ENCODE measurements around the gene CCDC74A. TPM values are rescaled to one million over a fixed set of nuclear protein-coding genes. Genes with fewer than 3 reads are reported as not detected.
"Not testable (repeated sequence)": the region's sequence is repeated elsewhere in the genome, so short reads cannot be mapped to it uniquely, and the experiment has no call there.

Gene CCDC74A
- total RNA-seq, 1 donor from 2014 or later = 1.5 TPM

DNA sequence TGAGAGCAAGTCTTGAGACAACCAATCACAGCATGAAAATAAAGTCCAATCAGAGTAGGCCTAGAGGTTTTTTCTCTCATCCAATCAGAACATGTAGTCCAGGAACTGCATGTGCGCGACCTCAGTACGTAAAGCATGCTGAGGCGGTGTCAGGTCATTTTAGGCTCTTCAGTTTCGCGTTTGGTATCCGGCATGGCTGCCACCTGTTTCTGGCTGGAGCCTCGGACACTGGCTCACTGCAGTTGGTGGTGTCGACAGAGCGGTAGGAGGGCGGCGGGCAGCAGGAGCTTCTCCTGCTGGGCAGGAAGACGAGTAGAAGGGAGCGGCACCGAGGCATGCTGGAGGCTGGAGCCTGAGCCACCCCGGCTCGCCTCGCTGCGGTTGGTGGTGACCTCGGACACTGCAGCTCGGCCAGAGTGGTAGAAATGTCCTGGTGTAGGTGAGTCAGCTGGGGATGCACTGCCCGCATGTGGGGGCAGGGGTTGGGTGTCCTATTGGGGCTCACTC, 15.8 kb downstream of the CCDC74A start:
- no peaks in the 10 kb centered on the region for H3K36me3 Mint-ChIP-seq (ENCODE audit: low read depth)
- no peaks in the 10 kb centered on the region for H3K9me3 Mint-ChIP-seq
- intact Hi-C loops (cut with micrococcal nuclease) = no loop called here
- peaks cover 13% of the 10 kb centered on the region for H3K27me3 Mint-ChIP-seq
- peak; percentile 41 for DNase-seq
- no peak overlapping the region for H3K4me3 Mint-ChIP-seq
- no peaks in the 10 kb centered on the region for H3K4me1 Mint-ChIP-seq
- no peak overlapping the region for H3K27ac Mint-ChIP-seq

DNA sequence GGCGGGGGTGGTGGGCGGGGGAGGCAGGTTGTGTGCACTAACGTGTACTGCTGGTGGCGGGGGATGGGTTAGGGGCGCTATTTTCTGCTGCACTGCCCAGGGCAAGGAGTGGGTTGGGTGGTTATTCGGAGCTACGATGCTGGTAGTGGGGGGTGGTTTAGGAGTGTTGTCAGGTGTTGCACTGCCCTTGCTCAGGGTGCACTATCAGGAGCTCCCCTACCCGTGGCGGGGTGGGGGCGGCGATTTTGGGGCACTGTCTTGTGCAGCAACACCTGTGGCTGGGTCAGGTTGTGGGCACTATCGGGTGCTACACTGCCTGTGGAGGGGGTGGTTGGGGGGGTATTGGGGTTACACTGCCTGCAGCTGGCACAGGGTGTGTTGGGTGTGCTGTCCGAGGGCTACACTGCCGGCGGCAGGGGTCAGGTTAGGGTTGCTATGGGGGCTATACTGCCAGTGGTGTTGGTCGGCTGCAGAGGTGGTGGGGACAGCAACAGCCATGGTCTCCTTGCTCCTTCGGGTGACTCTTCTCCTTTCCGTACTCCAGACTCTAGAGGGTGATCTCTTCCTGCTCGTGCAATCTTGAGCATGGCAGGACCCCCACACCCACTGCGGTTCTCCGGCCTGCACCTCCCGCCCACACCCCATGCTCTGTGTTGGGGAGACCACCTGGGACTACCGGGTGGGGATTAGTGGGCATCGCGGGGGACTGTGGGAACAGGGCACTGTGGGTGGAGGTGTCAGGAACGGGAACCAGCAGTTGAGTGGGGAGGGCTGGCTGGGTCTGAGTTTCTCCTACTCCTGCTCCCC, 16.5 kb downstream of the CCDC74A start:
- DNase-seq = peak; percentile 33
- intact Hi-C loops (cut with micrococcal nuclease); H3K9me3 Mint-ChIP-seq; H3K36me3 Mint-ChIP-seq (ENCODE audit: low read depth); H3K4me1 Mint-ChIP-seq; H3K4me3 Mint-ChIP-seq; H3K27ac Mint-ChIP-seq: not testable (repeated sequence)
- peaks cover 13% of the 10 kb centered on the region for H3K27me3 Mint-ChIP-seq

DNA sequence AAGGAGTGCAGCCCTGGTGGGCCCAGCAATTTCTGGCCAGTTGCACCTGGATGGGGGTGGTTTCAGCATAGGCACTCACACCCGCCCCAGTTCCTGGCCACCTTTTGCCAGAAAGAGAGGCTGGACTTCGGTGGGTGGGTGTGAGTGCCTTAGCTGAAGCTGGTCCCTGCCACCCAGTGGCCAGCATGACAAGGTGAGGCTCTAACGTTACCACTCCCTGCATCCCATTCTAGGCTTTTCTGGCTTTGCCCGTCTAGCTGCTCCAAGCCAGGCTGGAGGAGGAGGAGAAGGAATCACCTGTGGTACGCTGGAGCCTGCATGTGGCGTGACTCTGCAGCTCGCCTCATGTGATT, 17.1 kb downstream of the CCDC74A start:
- DNase-seq; H3K4me1 Mint-ChIP-seq; intact Hi-C loops (cut with micrococcal nuclease); H3K36me3 Mint-ChIP-seq (ENCODE audit: low read depth); H3K9me3 Mint-ChIP-seq; H3K27ac Mint-ChIP-seq; H3K4me3 Mint-ChIP-seq: not testable (repeated sequence)
- peaks cover 16% of the 10 kb centered on the region for H3K27me3 Mint-ChIP-seq

DNA sequence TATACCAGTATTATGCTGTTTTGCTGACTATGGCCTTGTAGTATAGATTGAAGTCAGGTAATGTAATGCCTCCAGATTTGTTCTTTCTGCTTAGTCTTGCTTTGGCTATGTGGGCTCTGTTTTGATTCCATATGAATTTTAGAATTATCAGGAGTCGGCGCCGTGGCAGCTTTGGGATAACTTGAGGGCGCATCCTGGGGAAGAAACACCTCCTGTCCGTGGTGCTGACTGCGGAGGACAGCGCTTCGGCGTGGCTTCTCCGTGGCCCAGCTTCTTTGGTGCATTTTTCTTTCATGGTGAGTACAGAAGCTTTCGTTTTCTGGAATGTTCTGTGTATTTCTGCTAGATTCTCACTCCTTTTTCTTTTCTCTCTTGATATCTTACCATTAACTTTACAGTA, 25.2 kb downstream of the CCDC74A start:
- H3K4me3 Mint-ChIP-seq = no peak overlapping the region
- peaks cover 33% of the 10 kb centered on the region for H3K27me3 Mint-ChIP-seq
- no peaks in the 10 kb centered on the region for H3K36me3 Mint-ChIP-seq (ENCODE audit: low read depth)
- H3K27ac Mint-ChIP-seq = no peak overlapping the region
- DNase-seq = no peak
- H3K4me1 Mint-ChIP-seq = no peaks in the 10 kb centered on the region
- no peaks in the 10 kb centered on the region for H3K9me3 Mint-ChIP-seq
- intact Hi-C loops (cut with micrococcal nuclease) = no loop called here

DNA sequence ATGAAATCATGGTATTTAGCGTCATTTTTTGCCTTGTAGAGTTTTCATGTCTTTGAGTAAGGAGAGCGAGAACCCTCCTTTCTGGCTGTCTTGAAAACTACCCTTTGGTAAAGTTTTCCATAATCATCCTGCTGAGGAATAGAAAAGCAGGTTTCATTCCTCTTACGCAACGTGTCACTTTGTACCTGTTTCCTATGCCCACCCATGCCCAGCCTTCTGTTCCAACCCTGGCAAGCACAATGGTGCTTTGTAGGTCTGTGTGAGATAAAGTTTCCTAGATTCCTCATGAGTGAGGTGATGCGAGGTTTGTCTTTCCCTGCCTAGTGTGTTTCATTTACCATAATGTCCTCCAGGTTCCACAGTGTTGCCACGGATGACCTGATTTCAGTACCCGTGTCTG, 29.3 kb downstream of the CCDC74A start:
- H3K9me3 Mint-ChIP-seq = no peaks in the 10 kb centered on the region
- H3K4me1 Mint-ChIP-seq = no peaks in the 10 kb centered on the region
- intact Hi-C loops (cut with micrococcal nuclease) = no loop called here
- peaks cover 41% of the 10 kb centered on the region for H3K27me3 Mint-ChIP-seq
- no peak overlapping the region for H3K4me3 Mint-ChIP-seq
- no peaks in the 10 kb centered on the region for H3K36me3 Mint-ChIP-seq (ENCODE audit: low read depth)
- DNase-seq = peak; percentile 24
- no peak overlapping the region for H3K27ac Mint-ChIP-seq

DNA sequence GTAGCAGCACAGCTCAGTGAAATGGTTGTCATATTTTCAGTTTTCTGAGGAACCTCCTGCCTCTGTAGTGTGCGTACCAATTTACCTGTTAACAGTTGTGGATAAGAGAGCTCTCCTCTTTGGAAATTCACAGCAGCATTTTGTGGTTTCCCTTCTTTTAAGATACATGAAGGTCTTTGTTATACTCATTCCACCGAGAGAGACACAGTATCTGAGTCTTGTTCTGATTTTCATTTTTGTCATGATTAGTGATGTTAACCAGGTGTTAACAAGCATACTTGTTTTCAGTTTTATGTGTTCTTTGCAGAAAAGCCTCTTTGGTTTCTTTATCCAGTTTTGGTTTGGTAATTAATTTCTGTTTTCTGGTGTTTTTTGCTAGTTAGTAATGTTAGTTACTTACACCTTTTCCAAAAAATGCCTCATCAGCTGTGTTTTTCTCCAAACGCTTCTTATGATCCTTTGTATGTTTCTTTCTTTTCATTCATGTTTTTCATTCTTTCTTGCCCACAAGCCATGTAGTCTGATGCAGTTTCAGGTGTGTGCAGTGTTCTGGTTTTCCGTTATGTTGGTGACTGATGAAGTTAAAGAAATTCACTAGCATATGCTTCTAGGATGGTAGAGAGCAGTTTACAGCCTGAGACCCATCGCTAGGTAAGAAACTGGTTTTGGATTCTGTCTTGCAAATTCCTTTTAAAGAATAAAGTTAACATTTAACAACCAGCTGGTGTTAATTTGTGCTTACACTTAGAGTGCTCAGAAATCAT, 30.1 kb downstream of the CCDC74A start:
- H3K9me3 Mint-ChIP-seq = no peaks in the 10 kb centered on the region

DNA sequence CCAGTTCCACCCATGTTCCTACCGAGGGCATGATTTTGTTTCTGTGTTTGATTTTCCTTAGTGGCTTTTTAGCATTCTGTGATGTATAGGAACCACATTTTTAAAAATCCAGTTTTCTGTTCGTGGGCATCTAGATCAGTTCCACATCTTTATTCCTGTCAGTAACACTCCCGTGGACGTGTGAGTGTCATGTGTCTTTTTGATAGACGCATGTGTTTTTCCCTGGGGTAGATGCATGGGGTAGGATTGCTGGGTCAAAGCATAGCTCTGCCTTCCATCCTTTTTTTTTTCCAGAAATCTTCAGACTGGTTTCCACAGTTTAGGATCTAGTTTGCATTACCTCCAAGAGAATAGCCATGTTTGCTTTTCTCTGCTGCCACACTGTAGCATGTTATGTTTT, 38.7 kb downstream of the CCDC74A start:
- Mint-ChIP-seq H3K9me3 (no peaks in the 10 kb centered on the region), H3K4me1 (no peaks in the 10 kb centered on the region), H3K4me3 (no peak overlapping the region), H3K27me3 (peaks cover 33% of the 10 kb centered on the region), H3K27ac (no peak overlapping the region), H3K36me3 (ENCODE audit: low read depth) (no peaks in the 10 kb centered on the region)
- intact Hi-C loops (cut with micrococcal nuclease) = no loop called here
- no peak for DNase-seq

More for the DNA sequence above, 30.1 kb downstream of the CCDC74A start:
- Mint-ChIP-seq H3K27me3 (peaks cover 39% of the 10 kb centered on the region), H3K4me1 (no peaks in the 10 kb centered on the region), H3K36me3 (ENCODE audit: low read depth) (no peaks in the 10 kb centered on the region), H3K27ac (no peak overlapping the region), H3K4me3 (no peak overlapping the region)
- intact Hi-C loops (cut with micrococcal nuclease) = no loop called here
- no peak for DNase-seq

DNA sequence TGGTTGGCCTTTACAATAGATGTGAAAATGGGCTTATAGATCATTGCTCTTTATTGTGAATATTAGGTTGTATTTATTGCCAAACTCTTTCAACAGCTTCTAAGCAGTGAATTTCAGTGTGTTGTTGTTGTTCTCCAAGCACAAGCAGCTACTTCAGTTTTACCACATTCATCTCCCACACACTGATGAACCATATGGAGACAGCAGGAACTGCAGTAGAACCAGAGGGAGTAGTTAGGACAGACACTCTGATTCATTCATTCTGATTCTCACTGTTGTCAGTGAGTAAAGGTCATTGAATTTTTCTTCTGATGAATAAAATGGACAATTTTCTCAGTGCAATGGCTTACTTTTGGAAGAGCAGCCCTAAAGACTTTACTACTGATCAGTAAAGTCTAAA, 40.2 kb downstream of the CCDC74A start:
- no peaks in the 10 kb centered on the region for H3K9me3 Mint-ChIP-seq
- H3K4me3 Mint-ChIP-seq = no peak overlapping the region
- no peaks in the 10 kb centered on the region for H3K4me1 Mint-ChIP-seq
- no peak for DNase-seq
- no peak overlapping the region for H3K27ac Mint-ChIP-seq
- no peaks in the 10 kb centered on the region for H3K36me3 Mint-ChIP-seq (ENCODE audit: low read depth)
- peaks cover 32% of the 10 kb centered on the region for H3K27me3 Mint-ChIP-seq
- intact Hi-C loops (cut with micrococcal nuclease) = no loop called here

DNA sequence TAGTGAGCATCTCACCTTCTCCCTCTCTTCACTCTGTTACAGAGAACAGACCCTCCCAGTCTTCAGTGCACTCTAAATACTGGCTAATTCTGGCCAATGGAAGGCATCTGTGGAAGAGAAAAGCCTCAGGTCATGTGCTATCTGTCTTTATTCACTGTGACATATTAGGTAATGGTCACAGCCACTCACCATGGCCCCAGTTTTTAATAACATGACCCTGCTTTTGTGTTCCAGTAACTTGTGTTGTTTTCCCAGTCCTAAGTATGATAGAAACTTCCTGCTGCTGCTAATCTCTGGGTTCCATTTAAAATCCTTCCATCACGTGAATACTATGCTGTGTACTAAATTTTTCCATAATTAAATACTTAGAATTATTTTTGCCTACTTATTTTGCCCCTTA, 40.7 kb downstream of the CCDC74A start:
- intact Hi-C loops (cut with micrococcal nuclease); H3K36me3 Mint-ChIP-seq (ENCODE audit: low read depth); H3K4me3 Mint-ChIP-seq; H3K27ac Mint-ChIP-seq; H3K9me3 Mint-ChIP-seq; H3K4me1 Mint-ChIP-seq; DNase-seq: not testable (repeated sequence)
- peaks cover 34% of the 10 kb centered on the region for H3K27me3 Mint-ChIP-seq

DNA sequence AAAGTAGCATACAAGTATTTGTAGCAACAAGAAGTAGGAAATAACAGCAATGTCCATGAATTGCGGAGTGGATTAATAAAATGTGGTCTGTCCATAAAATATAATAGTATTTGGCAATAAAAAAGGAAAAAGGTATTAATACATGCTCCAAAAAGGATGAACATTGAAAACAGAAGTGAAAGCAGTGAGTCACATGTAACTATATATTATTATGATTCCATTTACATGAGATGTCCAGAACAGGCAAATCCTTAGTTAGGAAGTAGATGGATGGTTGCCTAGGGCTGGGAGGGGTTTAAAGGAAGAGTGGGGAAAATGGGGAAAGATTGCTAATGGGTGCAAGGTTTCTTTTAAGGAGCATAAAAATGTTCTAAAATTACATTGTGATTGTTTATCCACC, 44.5 kb downstream of the CCDC74A start:
- Mint-ChIP-seq H3K9me3 (no peaks in the 10 kb centered on the region), H3K36me3 (ENCODE audit: low read depth) (no peaks in the 10 kb centered on the region), H3K4me3 (no peak overlapping the region), H3K27ac (no peak overlapping the region), H3K4me1 (no peaks in the 10 kb centered on the region), H3K27me3 (peaks cover 30% of the 10 kb centered on the region)
- intact Hi-C loops (cut with micrococcal nuclease) = no loop called here
- DNase-seq = no peak

DNA sequence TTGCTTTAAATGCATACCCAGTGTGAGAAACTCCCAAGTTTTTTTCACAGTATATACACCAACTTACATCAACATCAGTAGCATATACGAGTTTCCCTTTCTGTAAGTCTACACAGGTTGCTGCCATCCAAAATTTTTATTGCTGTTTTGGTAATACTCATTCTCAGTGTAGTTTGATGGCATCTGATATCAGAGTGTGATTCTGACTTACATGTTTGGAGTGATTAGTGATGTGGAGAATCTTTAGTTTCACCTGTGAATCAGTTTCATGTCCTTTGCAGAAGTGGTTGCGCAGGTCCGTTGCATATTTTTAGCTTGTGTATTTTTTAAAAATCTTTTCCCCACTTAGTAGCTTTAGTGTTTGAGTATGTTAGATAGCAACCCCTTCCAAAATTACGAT, 50.1 kb downstream of the CCDC74A start:
- H3K4me1 Mint-ChIP-seq = no peaks in the 10 kb centered on the region
- no peak for DNase-seq
- no peaks in the 10 kb centered on the region for H3K9me3 Mint-ChIP-seq
- intact Hi-C loops (cut with micrococcal nuclease) = no loop called here
- no peak overlapping the region for H3K27ac Mint-ChIP-seq
- H3K4me3 Mint-ChIP-seq = no peak overlapping the region
- no peaks in the 10 kb centered on the region for H3K36me3 Mint-ChIP-seq (ENCODE audit: low read depth)
- peaks cover 31% of the 10 kb centered on the region for H3K27me3 Mint-ChIP-seq

DNA sequence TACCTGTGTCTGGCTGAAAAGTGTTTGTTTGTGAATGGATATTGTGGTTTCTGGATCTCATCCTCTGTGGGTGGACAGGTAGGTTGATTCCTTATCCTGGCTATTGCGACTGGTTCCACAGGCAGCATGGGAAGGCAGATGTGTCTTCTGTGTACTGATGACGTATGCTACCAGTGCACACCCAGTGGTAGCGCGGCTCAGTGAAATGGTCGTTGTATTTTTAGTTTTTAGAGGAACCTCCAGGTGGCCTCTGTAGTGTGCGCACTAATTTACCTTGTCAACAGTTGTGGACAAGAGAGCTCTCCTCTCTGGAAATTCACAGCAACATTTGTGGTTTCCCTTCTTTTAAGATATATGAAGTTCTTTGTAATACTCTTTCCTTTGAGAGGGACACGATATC, 52.5 kb downstream of the CCDC74A start:
- Mint-ChIP-seq H3K9me3 (no peaks in the 10 kb centered on the region), H3K27me3 (peaks cover 19% of the 10 kb centered on the region), H3K36me3 (ENCODE audit: low read depth) (no peaks in the 10 kb centered on the region), H3K4me1 (no peaks in the 10 kb centered on the region), H3K4me3 (no peak overlapping the region), H3K27ac (no peak overlapping the region)
- DNase-seq = no peak
- intact Hi-C loops (cut with micrococcal nuclease) = no loop called here

Measured in activated CD4-positive, alpha-beta T cell treated with anti-CD3 and anti-CD28 coated beads, Interleukin-2, amount 10 ng/mL, durations not matched to agents 24 days and 14 days (primary cell).